A549 (cell line): ENCODE data around the gene ZNF316. TPM values are rescaled to one million over a fixed set of nuclear protein-coding genes. Genes with fewer than 3 reads are reported as not detected.

Experiments
- ATAC-seq, 2 experiments: fragments of 200-7000 bp in 1 of 2; fragments of >200 bp in 1 of 2; cut with Nextera tagmentation in 1 of 2; cut with Tn5 transposase in 1 of 2; 3 replicates each; pipeline versions ENCODE4 v1.8.0 to v1.9.1; 2018 to 2020; ENCODE audit warnings: mild to moderate bottlenecking in 1 of 2, moderate library complexity in 1 of 2
- CTCF ChIA-PET: fragments of 300-600 bp; sonication (Branson Sonifier 250); formaldehyde crosslinking; extraction: SDS; loops from one replicate; lab custom pipeline; 2021; ENCODE audit warnings: antibody characterized with exemption, inconsistent platforms; lab: Yijun Ruan, JAX
- POLR2A ChIA-PET: fragments of 350-600 bp; formaldehyde crosslinking; extraction: SDS; loops from one replicate; lab custom pipeline; 2021; ENCODE audit warnings: antibody characterized with exemption, inconsistent platforms; lab: Yijun Ruan, JAX
- DNase-seq, 2 experiments: peaks; one replicate each; pipeline versions ENCODE4 v3.0.0 to v3.0.0-alpha.2; 2011 to 2016; ENCODE audit warnings: low read depth in 1 of 2, low spot score in 1 of 2
- FAIRE-seq: peaks from 2 replicates; lab custom pipeline; 2011; peaks lifted over from hg19 to GRCh38; lab: Jason Lieb, UNC
- H3K27ac ChIP-seq, 2 experiments: fragments of >200 bp; sonication (Bioruptor Twin); formaldehyde crosslinking; 3 replicates each; pipeline ENCODE4 v1.5.1; 2016 to 2017
- H3K4me1 ChIP-seq: fragments of >200 bp; sonication (Bioruptor Twin); formaldehyde crosslinking; 3 replicates; pipeline ENCODE4 v1.6.1; 2016
- H3K4me2 ChIP-seq: fragments of >200 bp; sonication (Bioruptor Twin); formaldehyde crosslinking; 3 replicates; pipeline ENCODE4 v1.6.1; 2016
- H3K4me3 ChIP-seq: fragments of >200 bp; sonication (Bioruptor Twin); formaldehyde crosslinking; 3 replicates; pipeline ENCODE4 v1.5.1; 2016
- H3K9me3 ChIP-seq: fragments of >200 bp; sonication (Bioruptor Twin); formaldehyde crosslinking; 3 replicates; pipeline ENCODE4 v1.6.1; 2016
- BCL3 ChIP-seq: fragments of >200 bp; sonication (Bioruptor Twin); formaldehyde crosslinking; IDR thresholded peaks from 3 replicates; pipeline ENCODE4 v1.6.1; 2016
- E2F6 ChIP-seq: IDR thresholded peaks from 2 replicates; pipeline ENCODE4 v1.6.1; 2012; ENCODE audit warnings: low read depth, borderline replicate concordance
- EHF ChIP-seq: fragments of 250-450 bp; sonication (Bioruptor Pico); IDR thresholded peaks from 2 replicates; pipeline ENCODE4 v1.5.0; 2020; ENCODE audit warnings: mild to moderate bottlenecking
- ESRRA ChIP-seq: fragments of 150-350 bp; IDR thresholded peaks from 2 replicates; pipeline ENCODE4 v1.6.1; 2014; ENCODE audit warnings: mild to moderate bottlenecking, low read length, borderline replicate concordance
- FOSB ChIP-seq: fragments of 250-450 bp; sonication (Bioruptor Pico); IDR thresholded peaks from 2 replicates; pipeline ENCODE4 v1.5.0; 2020; ENCODE audit warnings: mild to moderate bottlenecking, moderate library complexity
- FOXS1 ChIP-seq: fragments of 250-450 bp; sonication (Bioruptor Pico); IDR thresholded peaks from 2 replicates; pipeline ENCODE4 v1.5.0; 2020; ENCODE audit warnings: mild to moderate bottlenecking, moderate library complexity
- GATA3 ChIP-seq: IDR thresholded peaks from 2 replicates; pipeline ENCODE4 v1.6.1; 2012; ENCODE audit warnings: borderline replicate concordance
- HDAC2 ChIP-seq: fragments of 200-600 bp; sonication (generic); IDR thresholded peaks from 2 replicates; pipeline ENCODE4 v1.6.1; 2016
- HES2 ChIP-seq: fragments of >200 bp; sonication (Bioruptor Twin); formaldehyde crosslinking; IDR thresholded peaks from 2 replicates; pipeline ENCODE4 v1.6.1; 2016
- HEYL ChIP-seq: fragments of 250-450 bp; sonication (Bioruptor Pico); IDR thresholded peaks from 2 replicates; pipeline ENCODE4 v1.8.0; 2021; ENCODE audit warnings: mild to moderate bottlenecking, moderate library complexity
- HMGXB4 ChIP-seq: fragments of 250-450 bp; sonication (Bioruptor Pico); IDR thresholded peaks from 2 replicates; pipeline ENCODE4 v1.5.0; 2021; ENCODE audit warnings: mild to moderate bottlenecking, moderate library complexity, borderline replicate concordance
- HOXA7 ChIP-seq: fragments of 250-450 bp; sonication (Bioruptor Pico); IDR thresholded peaks from 2 replicates; pipeline ENCODE4 v1.5.0; 2020; ENCODE audit warnings: mild to moderate bottlenecking, moderate library complexity
- JUN ChIP-seq, 2 experiments: fragments of >200 bp; sonication (Bioruptor Twin); formaldehyde crosslinking; IDR thresholded peaks; 2 replicates in 1 of 2; 3 replicates in 1 of 2; pipeline ENCODE4 v1.6.1; 2016 to 2017
- KDM1A ChIP-seq: fragments of 200-600 bp; sonication (generic); IDR thresholded peaks from 2 replicates; pipeline ENCODE4 v1.6.1; 2016; ENCODE audit warnings: low read depth, mild to moderate bottlenecking
- MAFK ChIP-seq: fragments of 450-650 bp; IDR thresholded peaks from 2 replicates; pipeline ENCODE4 v1.6.1; 2014; ENCODE audit not compliant: partially characterized antibody
- MAX ChIP-seq: IDR thresholded peaks from 2 replicates; pipeline ENCODE4 v1.6.1; 2012
- MAZ ChIP-seq: fragments of 150-350 bp; IDR thresholded peaks from 2 replicates; pipeline ENCODE4 v1.6.1; 2014; ENCODE audit warnings: antibody characterized with exemption, low read depth, low read length, borderline replicate concordance
- NFE2L2 ChIP-seq: fragments of 150-350 bp; conservative IDR thresholded peaks from 2 replicates; pipeline ENCODE4 v1.6.1; 2014; ENCODE audit warnings: low read length
- PBX3 ChIP-seq: IDR thresholded peaks from 2 replicates; pipeline ENCODE4 v1.6.1; 2012
- PHF8 ChIP-seq: fragments of 200-600 bp; sonication (generic); IDR thresholded peaks from 2 replicates; pipeline ENCODE4 v1.6.1; 2016; ENCODE audit warnings: low read depth, mild to moderate bottlenecking, antibody characterized with exemption, moderate library complexity, borderline replicate concordance
- POLR2A ChIP-seq: IDR thresholded peaks from 2 replicates; pipeline ENCODE4 v1.6.1; 2012; ENCODE audit warnings: mild to moderate bottlenecking, low read length
- POLR2AphosphoS2 ChIP-seq: conservative IDR thresholded peaks from 2 replicates; pipeline ENCODE4 v1.6.1; 2012; ENCODE audit warnings: low read length, improper control_type of control experiment, inconsistent platforms
- RARB ChIP-seq: fragments of 250-450 bp; sonication (Bioruptor Pico); IDR thresholded peaks from 2 replicates; pipeline ENCODE4 v1.8.0; 2021; ENCODE audit warnings: mild to moderate bottlenecking, moderate library complexity
- RFX5 ChIP-seq: fragments of 450-650 bp; IDR thresholded peaks from 2 replicates; pipeline ENCODE4 v1.7.1; 2014; ENCODE audit warnings: antibody characterized with exemption, mild to moderate bottlenecking, moderate library complexity
- RNF2 ChIP-seq: fragments of 200-600 bp; sonication (generic); IDR thresholded peaks from 2 replicates; pipeline ENCODE4 v1.6.1; 2016; ENCODE audit warnings: low read depth, mild to moderate bottlenecking, antibody characterized with exemption, moderate library complexity, borderline replicate concordance
- TP53 ChIP-seq: fragments of 250-450 bp; sonication (Bioruptor Pico); IDR thresholded peaks from 2 replicates; pipeline ENCODE4 v1.5.0; 2021; ENCODE audit warnings: mild to moderate bottlenecking, moderate library complexity
- USF2 ChIP-seq: fragments of 450-650 bp; IDR thresholded peaks from 2 replicates; pipeline ENCODE4 v1.6.1; 2014; ENCODE audit warnings: antibody characterized with exemption
- ZFP36 ChIP-seq: fragments of 450-650 bp; IDR thresholded peaks from 2 replicates; pipeline ENCODE4 v1.6.1; 2014; ENCODE audit warnings: borderline replicate concordance; ENCODE audit not compliant: partially characterized antibody
- ZSCAN20 ChIP-seq: fragments of 250-450 bp; sonication (Bioruptor Pico); IDR thresholded peaks from 2 replicates; pipeline ENCODE4 v1.8.0; 2022; ENCODE audit warnings: mild to moderate bottlenecking, moderate library complexity
- WGBS: methylation state at CpG from one replicate; pipeline ENCODE4 v1.1.6; 2017; ENCODE audit errors: missing lambda C conversion rate; 5-methylcytosine and 5-hydroxymethylcytosine counted together
- polyA minus RNA-seq: library from RNA; depleted of rRNA, polyadenylated mRNA; stranded (reverse); fragments of >200 nt; gene quantifications from 2 replicates; pipeline ENCODE4 v1.2.3, GENCODE V29; 2011; rRNA and poly(A)+ RNA removed
- polyA plus RNA-seq, 4 experiments: library from polyadenylated mRNA; depleted of rRNA in 3 of 4; stranded (reverse); fragments of >200 nt; fragmentation: RNase III in 1 of 4; extraction: RNeasy Plus Mini Kit Qiagen cat#74134 plus additional on column Dnase treatment in 1 of 4; gene quantifications; 2 replicates in 3 of 4; 3 replicates in 1 of 4; pipeline ENCODE4 v1.2.3, GENCODE V29; 2011 to 2017
- TF ChIP-seq, protein P1 (sequence below): fragments of 150-350 bp; IDR thresholded peaks from 2 replicates; pipeline ENCODE4 v1.6.1; 2014; ENCODE audit warnings: low read depth, mild to moderate bottlenecking, low read length

The ZNF316 gene
- polyA plus RNA-seq (2011; rRNA removed) (6.3 and 7.5 TPM in 2 replicates), polyA plus RNA-seq (2017; fragmentation: RNase III; extraction: RNeasy Plus Mini Kit Qiagen cat#74134 plus additional on column Dnase treatment) (16.5 to 21.2 TPM (median 18.9 TPM) in 3 replicates), polyA minus RNA-seq (5.7 and 5.8 TPM in 2 replicates)
- polyA plus RNA-seq (2012; cell fraction: cytosol; rRNA removed), result 5.0 and 7.1 TPM in 2 replicates
- 21.7 and 28.7 TPM in 2 replicates for polyA plus RNA-seq (2012; cell fraction: nucleus; rRNA removed)

- peak within 1 kb of the TSS; percentile 97 for H3K4me2 ChIP-seq
- FAIRE-seq (no peak), ATAC-seq (peak; percentile 73 to 77), DNase-seq (peak; percentile 33 to 71)
- WGBS, result 29% methylated on average over 3 of the region's 104 CpGs
- POLR2A ChIA-PET, result no interaction called here
- H3K4me3 ChIP-seq, result peak within 1 kb of the TSS; percentile 100
- H3K4me1 ChIP-seq, result peaks cover 13% of the 10 kb centered on the region; the same call in 2 of the 3 replicates
- TF ChIP-seq TP53 (CRISPR knock-in tag), result no peak
- TF ChIP-seq, protein P1, sequence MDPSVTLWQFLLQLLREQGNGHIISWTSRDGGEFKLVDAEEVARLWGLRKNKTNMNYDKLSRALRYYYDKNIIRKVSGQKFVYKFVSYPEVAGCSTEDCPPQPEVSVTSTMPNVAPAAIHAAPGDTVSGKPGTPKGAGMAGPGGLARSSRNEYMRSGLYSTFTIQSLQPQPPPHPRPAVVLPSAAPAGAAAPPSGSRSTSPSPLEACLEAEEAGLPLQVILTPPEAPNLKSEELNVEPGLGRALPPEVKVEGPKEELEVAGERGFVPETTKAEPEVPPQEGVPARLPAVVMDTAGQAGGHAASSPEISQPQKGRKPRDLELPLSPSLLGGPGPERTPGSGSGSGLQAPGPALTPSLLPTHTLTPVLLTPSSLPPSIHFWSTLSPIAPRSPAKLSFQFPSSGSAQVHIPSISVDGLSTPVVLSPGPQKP, result no peak
- no peak for TF ChIP-seq HOXA7 (CRISPR knock-in tag)
- TF ChIP-seq POLR2AphosphoS2, result no peak
- TF ChIP-seq RNF2, result no peak
- TF ChIP-seq E2F6, result peak; percentile 76
- no peak for TF ChIP-seq HDAC2
- TF ChIP-seq EHF (CRISPR knock-in tag), result no peak
- TF ChIP-seq MAX, result peak; percentile 69
- no peak for TF ChIP-seq RFX5
- TF ChIP-seq KDM1A, result no peak
- TF ChIP-seq ZSCAN20 (CRISPR knock-in tag), result no peak
- TF ChIP-seq JUN (IDR thresholded peaks at IDR 0.05), result peak; percentile 38 to 80; a peak in 4 of 5 replicates
- no peak for TF ChIP-seq HES2
- TF ChIP-seq MAFK, result no peak
- no peak for TF ChIP-seq RARB (CRISPR knock-in tag)
- no peak for TF ChIP-seq HEYL (CRISPR knock-in tag)
- peak; percentile 61 for TF ChIP-seq POLR2A
- no peak for TF ChIP-seq NFE2L2
- TF ChIP-seq FOXS1 (CRISPR knock-in tag), result no peak
- no peak for TF ChIP-seq HMGXB4 (CRISPR knock-in tag)
- TF ChIP-seq PHF8, result peak; percentile 71; the same call in 1 of the 2 replicates
- TF ChIP-seq BCL3, result peak; percentile 92
- TF ChIP-seq FOSB (CRISPR knock-in tag), result no peak
- no peak for TF ChIP-seq GATA3
- TF ChIP-seq USF2, result no peak
- no peak for TF ChIP-seq PBX3
- peak; percentile 71; the same call in 1 of the 2 replicates for TF ChIP-seq MAZ
- no peak for TF ChIP-seq ZFP36
- no peak for TF ChIP-seq ESRRA
- peak within 1 kb of the TSS; percentile 94 to 97 for H3K27ac ChIP-seq
- CTCF ChIA-PET, result interaction anchor here (0.6 kb wide), 1 partner anchor 64 kb away, joined by 3 read pairs; no protein-coding TSS in a partner anchor
- H3K9me3 ChIP-seq, result no peaks in the 10 kb centered on the region
Measured at GRCh38 chr7:6636741-6637543, at the start of gene ZNF316. Gene ZNF316, plus strand, starts transcription at chr7:6637318. Its CDS starts 5,092 bp downstream, at chr7:6642410.
